ENCODE data around the gene CCDC85C.

CCDC85C gene

DNA sequence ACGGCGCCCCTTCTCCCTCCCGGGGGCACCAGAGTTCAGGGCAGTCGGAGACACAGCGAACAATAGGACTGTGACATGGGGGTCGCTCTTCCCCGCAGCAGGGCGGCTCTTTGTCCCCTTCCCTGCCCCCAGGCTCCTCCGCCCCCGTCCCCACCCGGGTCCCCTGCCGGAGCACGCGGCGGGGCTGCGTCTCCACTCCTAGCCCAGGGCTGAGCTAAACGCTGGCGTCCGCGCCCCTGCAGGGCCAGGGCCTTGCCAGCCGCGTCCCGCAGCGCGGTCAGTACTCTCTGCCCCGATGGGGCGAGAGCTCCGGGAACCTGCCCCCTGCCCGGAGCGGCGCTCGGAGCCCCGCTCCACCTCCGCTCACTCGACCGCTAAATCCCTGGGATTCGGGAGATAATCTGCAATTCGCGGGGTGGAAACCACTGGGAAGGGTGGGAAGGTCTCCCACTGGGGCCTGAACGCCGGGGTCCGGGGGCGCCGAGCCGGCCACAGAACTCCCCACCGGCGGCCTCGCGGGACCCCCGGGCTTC lies 825 bp upstream of the CCDC85C start:
- no peak for DNase-seq

DNA sequence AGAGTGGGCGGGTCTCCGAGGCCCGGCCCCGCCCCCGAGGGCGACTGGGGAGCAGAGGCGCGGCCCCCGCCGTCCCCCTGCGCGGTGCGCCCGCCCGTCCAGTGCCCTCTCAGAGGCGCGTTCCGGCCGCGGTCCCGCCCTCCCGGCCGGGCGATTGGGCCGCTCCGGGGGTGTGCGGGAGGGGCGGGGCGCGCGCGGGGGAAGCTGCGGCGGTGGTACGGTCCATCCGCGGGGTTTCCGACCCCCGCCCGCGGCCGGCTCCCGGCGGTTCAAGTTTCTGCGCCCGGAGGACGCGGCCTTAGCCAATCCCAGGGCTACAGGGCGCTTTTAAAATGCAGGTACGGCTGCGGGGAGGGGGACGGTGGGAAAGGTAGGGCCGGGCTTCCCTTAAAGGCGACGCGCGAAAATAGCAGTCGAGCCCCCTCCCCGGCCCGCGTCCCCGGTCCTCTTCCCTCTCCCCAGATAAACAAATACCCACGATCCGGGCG lies 315 bp upstream of the CCDC85C start:
- peak; percentile 62 for DNase-seq

DNA sequence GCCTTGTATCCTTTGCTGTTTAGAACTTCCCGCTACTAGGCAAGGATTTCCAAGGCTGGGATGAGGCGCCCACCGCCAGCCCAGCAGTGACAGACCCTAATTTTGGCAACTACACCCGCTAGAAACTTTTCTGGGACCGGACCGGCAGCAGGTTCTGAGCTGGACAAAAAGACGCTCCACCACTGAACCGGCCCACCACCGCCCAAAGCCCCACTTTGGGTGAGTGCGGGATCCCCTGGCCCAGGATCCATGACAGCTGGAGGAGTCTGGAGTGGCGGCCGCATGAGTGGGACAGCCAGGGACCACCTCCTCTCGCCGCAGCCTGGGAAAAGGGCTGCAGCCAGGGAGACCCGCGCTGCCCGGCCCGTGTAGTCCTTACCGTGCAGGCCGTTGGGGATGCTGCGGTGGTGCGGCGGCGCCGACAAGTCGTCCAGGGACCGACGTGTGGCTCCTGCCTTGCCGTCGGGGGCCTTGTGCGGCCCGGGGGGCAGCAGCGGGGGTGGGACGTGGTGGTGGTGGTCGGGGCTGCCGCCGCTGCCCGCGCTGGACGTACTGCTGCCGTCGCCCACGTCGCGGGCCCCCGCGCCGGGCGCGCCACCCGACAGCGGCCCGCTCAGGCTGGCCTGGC lies 1.1 kb downstream of the CCDC85C start:
- no peak for DNase-seq

DNA sequence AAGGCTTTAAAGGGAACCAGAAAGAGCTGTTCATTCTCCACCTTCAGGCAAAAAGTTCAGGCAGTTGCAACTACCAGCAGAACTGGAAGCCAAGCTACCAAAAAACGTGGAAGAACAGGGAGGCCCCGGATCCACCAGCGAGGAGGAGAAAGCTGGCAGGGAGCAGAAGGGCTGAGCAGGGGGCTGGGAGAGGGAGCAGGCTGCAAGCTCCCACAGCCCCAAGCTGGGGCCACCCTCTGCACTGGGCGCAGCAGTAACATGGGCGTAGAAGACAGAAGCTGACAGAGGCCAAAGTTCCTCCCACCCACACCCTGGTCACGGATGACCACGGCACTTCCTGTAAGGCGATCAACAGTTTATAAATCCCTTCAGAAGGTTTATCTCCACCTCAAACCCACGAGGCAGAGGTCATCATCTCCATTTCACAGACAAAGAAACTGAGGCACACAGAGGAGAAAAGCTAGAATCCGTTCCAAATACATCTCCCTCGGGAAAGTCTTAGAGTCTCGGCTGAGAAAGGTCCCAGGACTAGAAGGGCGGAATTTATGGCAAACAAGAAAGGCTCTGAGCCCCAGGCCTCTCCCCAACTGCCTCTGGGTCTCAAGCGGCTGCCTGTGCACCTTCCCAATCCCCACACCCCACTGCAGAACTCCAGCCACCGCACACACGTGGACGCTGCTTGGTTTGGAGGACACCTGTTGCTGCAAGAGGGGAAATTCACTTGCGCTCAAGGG lies 1.8 kb downstream of the CCDC85C start:
- DNase-seq = no peak

DNA sequence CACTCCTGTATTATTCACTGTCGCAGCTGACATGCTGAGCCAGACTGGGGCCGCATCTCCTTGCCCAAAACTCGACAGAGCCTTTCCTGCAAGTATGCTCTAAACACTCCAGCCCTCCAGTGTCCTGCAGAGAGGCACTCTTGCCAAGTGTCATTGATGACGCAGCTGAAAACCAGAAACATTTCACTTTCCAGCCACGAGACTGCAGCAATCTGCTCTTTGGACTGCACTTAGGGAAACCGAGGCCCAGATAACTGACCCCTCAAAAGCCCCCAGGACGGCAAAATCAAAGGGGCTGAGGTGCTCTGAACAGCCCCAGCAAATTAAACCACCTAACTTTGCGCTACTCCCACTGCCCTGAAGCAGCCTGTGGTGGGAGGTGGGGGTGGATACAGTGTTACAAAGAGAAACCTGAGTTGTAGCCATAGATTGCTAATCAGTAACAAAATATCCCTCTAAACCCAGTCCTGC lies 2.6 kb downstream of the CCDC85C start:
- no peak for DNase-seq

DNA sequence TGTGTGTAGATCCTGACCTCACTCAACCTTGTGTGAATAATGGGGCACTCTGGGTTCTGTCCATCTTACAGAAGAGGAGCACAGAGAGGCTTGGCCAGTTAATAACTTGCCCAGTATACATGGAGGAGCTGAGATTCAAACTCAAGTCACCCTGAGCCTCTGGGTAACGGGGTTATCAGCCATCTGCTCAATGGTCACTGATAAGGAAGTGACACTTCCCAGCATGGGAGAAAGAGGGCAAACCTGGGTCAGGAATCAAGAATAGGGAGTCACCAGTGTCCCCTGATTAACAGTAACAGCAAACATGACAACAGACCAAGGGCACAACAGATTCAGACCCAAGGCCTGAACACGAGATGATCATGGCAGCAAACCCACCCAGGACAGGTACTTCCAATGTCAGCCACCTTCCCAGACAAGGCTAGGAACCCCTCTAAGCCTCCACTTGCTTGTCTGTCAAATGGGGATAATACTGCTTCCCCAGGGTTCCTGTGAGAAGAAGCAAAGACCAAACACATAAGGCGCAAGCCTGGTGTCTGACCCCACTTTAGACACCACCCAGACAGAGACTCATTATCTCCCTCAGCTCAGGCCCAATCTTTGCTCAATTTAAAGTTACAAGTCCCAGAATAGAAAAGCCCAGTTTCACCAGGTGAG lies 3.6 kb downstream of the CCDC85C start:
- no peak for DNase-seq

DNA sequence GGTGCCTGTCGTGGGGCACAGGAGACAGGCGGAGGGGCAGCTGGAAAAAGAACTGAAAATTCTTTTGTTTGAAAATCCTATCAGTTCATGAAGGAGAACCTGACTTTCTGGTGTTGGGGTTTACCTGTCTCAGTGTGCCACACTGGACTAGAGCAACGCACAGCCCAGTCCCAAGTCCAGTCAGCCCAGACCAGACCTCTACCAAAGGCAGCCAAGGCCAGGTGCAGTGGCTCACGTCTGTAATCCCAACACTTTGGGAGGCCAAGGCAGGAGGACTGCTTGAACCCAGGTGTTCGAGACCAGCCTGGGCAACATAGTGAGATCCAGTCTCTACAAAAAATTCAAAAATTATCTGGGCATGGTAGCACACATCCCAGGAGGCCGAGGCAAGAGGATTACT lies 4.6 kb downstream of the CCDC85C start:
- DNase-seq = no peak

DNA sequence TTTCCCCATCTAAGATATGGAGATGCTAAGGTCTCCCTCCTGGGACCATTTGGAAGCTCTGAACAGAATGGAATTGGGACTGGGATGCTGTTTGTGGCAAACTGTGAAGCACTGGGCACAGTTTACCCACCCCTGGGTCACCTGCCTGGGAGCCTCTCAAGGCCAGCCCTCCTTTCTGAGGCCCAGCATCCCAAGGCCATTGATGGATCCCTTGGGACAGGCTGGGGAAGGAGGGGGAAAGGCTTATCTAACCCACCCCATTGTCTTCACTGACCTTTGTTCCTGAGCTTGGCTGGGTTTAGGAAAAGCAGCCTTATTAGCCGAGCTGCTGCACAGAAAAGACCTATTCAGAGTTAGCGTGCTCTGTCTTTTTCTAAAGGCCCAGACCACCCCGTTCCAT lies 5.2 kb downstream of the CCDC85C start:
- DNase-seq = no peak

DNA sequence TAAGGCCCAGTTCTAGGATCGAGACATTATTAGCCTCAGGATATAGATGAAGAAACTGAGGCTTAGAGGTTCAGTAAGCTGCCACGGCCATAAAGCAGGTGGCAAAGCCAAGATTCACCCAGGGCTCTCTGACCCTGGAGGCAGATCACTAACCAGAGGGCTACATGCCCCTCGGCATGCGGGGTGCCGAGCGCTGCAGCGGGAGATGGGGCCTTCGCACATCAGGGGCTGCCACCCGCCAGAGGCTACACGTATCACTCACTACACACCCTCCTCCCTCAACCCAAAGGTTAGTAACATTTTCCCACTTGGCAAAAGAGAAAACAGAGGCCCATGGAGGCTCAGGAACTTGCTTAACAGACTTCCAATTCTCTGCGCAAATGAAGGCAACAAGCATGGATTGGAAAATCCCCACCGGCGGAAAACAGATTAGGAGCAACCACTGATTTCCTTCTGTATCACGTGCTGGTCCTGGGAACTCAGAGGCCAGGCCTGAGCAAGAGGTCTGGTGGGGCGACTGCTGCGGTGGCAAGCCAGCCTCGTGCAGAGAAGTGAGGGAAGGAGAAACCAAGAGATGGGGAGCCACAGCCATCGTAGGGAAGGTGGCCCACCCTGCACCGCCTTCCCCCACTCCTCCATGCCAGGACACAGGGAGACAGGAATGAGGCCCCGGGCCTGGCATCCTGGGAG lies 6.0 kb downstream of the CCDC85C start:
- DNase-seq = no peak

DNA sequence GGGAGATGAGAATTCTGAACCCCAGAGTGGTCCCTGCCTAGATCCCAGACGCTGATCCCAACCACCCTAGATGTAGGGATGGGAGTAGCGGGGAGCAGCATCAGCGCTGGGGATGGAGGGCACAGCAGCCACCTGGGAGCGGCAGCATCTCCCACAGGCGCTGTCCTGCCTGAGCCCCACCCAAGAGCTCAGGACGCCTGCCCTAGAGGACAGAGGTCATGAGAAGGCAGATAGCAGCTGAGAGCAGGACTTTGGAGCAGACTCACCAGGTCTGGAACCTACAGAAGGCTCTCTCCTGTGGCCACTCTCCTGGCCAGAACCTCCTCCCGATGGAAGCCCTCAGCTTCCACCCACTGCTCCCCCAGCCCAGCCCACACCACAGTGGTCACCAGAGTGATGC lies 7.2 kb downstream of the CCDC85C start:
- DNase-seq = no peak

DNA sequence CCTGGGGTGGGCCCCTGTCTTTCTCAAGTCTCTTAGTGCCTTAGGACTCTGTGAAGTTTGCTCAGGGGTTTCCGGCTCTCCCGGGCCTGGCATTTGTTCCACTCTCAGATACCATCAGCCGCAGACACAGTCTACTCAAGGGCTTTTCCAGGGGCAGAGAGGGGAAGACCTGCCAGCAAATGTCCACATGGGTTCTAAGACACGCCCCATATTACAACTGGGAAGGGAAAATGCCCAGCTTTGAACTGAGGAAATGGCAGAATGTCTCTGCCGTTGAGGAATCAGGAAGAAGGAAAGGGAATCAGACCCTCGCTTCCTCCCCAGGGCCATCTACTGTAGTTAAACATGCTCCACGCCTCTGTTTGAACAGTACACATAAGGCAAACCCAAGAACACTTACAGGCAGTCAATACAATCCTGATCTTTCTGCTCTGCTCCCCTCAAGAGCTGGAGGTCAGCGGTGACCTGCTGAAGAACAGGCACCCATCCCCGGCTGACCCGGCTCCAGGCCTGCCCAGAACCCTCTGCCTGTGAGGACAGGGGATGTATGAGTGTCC lies 7.9 kb downstream of the CCDC85C start:
- no peak for DNase-seq

DNA sequence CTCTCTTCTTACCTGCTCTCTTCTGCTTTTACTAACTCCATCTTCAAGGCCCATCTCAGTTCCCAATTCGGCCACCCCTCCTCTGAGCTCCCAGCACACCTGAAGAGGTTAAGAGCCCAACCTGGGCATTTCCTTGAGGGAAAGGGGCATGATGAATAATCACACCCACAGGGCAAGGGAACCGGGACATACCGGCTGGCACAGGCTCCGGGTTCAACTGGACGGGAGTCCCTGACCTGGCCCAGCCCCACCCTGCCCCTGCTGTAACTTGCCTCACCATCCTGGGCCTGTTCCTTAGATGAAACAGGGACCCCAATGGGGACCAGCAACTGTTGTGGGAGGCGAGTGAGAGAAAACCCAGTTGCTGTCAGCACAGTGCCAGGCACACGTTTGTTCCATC lies 8.5 kb downstream of the CCDC85C start:
- DNase-seq = no peak

DNA sequence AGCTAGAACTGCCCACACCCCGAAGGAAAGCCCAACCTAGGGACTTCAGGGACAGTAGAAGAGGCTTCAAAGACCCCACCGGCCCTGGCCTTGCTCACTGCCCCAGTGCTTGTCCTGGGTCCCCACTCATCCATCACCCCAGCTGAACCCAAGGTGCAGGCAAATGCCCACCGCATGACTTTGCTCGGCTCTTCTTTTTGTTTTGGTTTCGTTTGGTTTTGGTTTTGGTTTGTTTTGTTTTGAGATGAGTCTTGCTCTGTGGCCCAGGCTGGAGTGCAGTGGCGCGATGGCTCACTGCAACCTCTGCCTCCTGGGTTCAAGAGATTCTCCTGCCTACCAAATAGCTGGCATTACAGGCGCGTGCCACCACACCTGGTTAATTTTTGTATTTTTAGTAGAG lies 9.0 kb downstream of the CCDC85C start:
- DNase-seq = no peak

DNA sequence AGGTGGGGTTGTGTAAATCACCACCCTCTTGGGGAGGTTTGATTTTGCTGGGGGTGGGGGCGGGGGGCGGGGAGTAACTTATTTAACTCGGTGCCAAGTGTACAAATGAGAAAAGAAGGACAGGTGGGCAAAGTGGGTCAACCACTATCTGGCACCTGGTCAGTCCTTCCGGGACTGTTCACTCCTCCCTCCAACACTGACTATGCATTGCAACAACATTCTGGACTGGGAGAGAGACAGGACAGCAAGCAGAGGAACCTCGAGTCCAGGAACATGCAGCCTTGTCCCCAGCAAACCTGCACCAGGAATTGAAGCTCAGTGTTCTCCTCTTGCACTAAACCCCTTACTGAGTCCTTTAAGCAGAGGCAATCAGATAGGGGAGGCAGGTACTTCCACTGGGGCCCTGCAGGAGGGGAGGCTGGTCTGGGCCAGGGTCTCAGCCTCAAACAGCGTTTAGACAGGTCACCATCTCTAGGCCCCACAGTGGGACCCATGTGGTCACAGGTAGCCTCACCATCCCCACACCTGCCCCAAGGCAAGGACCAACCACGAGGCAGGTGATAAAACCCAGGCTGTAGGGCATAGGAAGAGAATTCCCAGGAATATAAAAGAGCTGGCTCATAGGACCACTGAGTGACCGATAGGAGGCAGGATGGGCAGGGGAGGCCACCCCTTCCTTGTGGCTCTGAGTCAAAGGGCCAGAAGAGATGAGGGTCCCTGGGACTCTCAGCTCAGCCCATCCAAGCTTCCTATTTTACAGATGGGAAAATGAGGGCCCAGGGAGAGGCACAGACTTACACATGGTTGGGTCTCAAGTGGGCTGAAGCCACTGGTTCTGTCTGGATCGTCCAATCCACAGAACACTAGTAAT lies 9.8 kb downstream of the CCDC85C start:
- DNase-seq = no peak

DNA sequence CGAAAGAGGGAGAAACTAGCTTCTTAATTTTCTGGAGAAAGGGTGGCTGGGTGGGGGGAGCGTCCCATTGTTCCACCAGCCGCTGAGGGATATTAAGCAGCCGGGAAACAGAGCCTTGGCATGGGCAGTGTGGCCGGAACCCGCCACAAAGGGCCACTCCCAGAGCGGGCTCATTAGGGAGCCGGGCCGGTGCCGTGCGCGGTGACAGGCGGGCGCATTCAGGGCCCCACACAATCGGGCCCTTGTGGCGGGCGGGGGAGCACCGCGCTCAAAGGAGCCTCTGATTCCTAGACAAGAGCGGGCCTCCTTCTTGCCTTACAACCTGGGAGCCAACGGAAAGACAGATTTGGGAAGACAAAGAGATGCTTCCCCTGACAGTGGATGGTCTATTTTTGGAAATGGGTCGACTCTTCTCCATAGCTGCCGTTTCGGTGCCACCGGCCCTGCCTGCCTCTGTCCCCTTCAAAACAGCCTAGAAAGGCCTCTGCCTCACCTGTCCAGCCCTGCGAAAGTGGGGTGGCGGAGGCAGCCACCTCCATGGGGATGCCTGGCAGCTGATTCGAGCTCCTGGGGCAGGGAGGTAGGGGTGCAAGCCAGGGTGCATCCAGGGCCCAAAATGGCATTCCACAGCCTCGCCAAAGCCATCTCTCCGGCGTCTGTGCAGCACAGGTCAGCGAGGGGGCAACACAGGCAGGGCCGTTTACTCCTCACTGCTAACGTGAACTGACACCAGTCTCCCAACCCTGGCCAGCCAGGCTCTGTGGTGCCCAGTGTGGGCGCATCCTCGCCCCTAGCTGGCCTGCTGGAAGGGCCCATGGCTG lies 10.9 kb downstream of the CCDC85C start:
- no peak for DNase-seq

DNA sequence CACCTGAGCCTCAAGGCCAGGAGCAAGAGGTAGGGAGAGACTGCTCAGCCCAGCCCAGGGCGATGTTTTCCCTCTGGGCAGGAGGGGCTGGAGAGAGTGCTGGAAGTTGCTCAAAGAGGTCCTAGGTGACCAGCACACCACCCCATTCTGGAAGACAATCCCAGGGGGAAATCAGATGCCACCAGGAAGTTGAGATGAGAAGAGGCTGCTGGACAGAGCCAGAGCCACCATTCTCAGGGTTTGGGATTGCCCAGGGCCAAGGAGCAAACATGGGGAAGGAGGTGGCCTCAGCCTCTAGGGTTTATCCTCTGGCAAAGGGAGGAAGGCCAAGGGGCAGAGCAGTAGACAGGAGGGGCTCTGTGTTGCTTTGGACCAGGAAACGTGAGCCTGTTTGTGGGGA lies 11.6 kb downstream of the CCDC85C start:
- DNase-seq = no peak

DNA sequence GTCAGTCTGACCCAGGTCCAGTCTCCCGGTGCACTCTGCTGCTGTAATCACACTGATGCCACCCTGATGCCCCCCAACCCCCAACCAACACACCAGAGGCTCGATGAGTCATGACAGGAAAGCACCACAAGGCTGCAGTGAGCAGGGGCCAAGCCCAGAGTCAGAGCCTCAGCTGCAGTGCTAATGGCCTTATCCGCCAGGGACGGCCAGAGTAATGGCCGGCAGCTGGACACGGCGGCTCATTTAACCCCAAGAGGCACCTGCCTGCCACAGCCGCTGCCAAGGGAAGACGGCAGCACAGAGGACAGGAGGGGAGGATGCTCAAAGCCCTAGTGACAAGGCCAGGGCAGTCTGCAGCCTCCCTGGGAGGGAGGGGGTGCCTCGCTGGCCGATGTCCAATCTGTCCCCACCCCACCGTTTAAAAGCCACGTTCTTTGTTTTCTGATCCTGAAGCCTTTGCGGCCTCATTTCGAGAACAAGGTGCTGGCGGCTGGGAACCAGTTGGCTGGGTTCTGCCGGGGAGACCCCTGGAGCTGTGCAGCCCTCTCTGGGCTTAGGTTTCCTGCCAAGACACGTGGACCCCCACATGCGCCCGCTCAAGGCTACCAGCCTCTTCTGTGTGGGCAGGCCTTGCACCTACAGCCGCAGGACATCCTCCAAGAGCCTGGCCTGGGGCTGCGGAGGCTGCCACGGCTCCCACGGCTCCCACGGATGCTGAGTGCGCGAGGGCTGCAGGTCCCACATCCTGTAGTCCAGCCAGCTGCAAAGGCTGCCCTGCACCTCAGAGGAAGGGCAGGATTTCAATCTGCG lies 13.1 kb downstream of the CCDC85C start:
- no peak for DNase-seq

DNA sequence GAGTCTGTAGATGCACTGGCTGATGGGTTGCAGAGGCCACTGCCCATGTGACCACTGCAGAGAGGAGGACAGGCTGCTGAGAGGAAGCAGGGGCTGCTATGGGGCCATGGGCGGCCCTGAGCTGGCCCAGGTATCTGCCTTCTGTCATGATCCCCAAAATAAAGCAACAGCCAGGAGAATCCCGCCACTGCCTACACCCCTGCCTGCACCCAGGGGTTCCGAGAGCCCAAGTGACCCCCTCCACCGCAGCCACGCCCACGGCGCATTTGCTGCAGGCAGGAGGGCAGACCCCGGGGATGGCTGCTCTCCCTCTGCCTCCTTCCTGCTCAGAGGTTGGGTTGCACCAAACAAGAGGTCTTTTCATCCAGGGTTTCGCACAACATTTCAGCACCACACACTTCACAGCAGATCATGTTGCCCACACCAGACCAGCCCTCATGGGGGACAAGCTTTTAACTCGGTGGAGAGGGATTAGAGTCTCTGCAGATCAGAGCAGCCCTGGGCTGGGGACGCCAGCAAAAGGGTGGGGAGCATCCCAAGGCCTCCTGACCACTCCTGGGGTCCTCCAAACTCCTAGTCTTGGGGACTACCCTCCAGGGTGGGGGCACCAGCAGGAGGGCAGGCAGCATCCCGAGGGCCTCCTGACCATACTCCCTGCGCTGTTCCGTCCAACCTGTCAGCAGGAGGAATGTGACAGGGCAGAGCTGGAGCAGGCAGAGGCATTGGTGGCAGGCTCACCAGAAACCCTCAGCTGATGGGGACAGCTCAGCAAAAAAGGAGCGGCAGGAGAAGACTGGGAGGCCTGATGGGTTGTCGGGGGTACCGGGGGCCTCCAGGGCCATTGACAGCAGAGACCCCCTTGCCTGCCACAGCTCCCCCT lies 14.1 kb downstream of the CCDC85C start:
- no peak for DNase-seq

DNA sequence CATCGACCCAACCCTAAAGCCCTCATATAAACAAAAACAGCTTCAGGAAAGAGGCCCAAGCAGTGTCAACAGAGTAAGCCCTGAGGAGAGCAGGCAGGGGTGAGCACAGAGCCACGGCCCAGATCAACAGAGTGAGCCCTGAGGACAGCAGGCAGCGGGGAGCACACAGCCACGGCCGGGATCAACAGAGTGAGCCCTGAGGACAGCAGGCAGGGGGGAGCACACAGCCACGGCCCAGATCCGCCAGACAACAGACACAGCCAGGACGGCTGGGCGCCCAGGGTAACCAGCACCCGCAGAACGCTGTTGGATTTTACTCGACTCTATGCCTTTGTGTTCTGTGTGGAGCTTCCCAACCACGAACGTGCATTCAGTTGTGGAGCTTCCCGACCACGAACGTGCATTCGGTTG lies 15.0 kb downstream of the CCDC85C start:
- no peak for DNase-seq

Data from GOT3 (cell line).